GM10847 (cell line): Measurements from ENCODE around the gene OTOP2.

ENCODE experiments used
- POLR2A ChIP-seq: IDR thresholded peaks from 2 replicates; pipeline ENCODE4 v1.6.1; 2011; ENCODE audit not compliant: insufficient read length; ENCODE audit errors: extremely low read depth

OTOP2 gene

GRCh38 chr17:74892974-74893911 is 30.8 kb upstream of the OTOP2 start, which contains the start of gene FADS6:
Gene FADS6, minus strand, starts transcription at chr17:74893633. Its CDS starts 38 bp downstream, at chr17:74893595.
- no peak for TF ChIP-seq POLR2A

GRCh38 chr17:74893936-74894671 is 30.0 kb upstream of the OTOP2 start:
- no peak for TF ChIP-seq POLR2A

- TF ChIP-seq POLR2A = no peak
These were observed 25.6 kb upstream of the OTOP2 start for GRCh38 chr17:74898376-74898946.

- no peak for TF ChIP-seq POLR2A
These were observed 23.9 kb upstream of the OTOP2 start for GRCh38 chr17:74900208-74900607.

- TF ChIP-seq POLR2A = no peak
These were observed 22.5 kb upstream of the OTOP2 start for GRCh38 chr17:74901353-74902135.

GRCh38 chr17:74903034-74903433 is 21.0 kb upstream of the OTOP2 start:
- TF ChIP-seq POLR2A = no peak

GRCh38 chr17:74903671-74904070 is 20.4 kb upstream of the OTOP2 start:
- no peak for TF ChIP-seq POLR2A

GRCh38 chr17:74904687-74905409 is 19.2 kb upstream of the OTOP2 start:
- no peak for TF ChIP-seq POLR2A

GRCh38 chr17:74907012-74907411 is 17.1 kb upstream of the OTOP2 start:
- no peak for TF ChIP-seq POLR2A

- no peak for TF ChIP-seq POLR2A
These were observed 7.8 kb upstream of the OTOP2 start for GRCh38 chr17:74916136-74916850.

- TF ChIP-seq POLR2A = no peak
These were observed 7.2 kb upstream of the OTOP2 start for GRCh38 chr17:74916851-74917199.

- no peak for TF ChIP-seq POLR2A
These were observed 6.6 kb upstream of the OTOP2 start for GRCh38 chr17:74917430-74917829.

GRCh38 chr17:74918906-74919305 is 5.2 kb upstream of the OTOP2 start:
- no peak for TF ChIP-seq POLR2A

- TF ChIP-seq POLR2A = no peak
These were observed 4.4 kb upstream of the OTOP2 start for GRCh38 chr17:74919440-74920305.
